HG03097 (cell line): ENCODE results near the gene RUNX1.

Experiments used
- ATAC-seq: cut with Tn5 transposase; IDR thresholded peaks from one replicate; pipeline ENCODE4 v1.9.1; 2021; ENCODE audit not compliant: unreplicated experiment, low FRiP score

Gene RUNX1

DNA sequence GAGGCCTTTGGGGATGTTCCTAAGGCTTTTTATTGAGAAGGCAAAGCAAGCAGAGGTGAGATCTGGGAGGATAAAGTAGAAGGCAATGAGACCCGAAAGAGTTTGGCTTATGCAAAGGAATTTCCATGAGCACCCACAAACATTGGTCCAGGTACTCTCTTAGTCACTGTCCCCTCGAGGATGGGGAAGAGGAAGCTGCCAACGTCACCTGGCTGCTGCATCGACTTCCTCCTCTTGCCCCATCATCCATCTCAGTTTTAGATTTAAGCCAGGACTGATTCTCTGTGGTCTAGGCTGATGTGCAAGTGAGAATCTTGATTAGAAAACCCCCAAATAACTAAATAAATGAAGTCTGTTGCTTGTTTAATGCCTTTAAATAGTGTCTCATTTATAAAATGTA, 28.7 kb downstream of the RUNX1 start:
- ATAC-seq: no peak

- no peak for ATAC-seq
These were observed 29.5 kb downstream of the RUNX1 start for GRCh38 chr21:35019631-35020032.

DNA sequence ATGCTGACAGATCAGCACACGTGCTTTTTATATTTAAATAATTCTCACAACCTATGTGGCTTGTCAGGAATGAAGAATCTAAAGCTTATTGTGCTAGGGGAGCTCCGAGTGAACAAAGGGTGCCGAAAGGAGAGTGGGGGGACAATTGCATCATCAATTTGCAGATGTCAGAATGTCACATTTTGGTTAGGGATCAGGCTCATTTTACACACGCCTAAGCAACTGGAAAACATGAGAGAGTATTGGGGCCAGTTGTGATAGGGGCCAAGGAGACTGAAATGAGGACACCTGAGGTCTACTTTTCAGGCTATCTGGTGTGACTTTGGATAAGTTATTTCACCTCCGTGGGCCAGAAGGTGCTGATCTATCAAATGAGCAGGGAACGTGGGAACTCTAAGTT, 31.8 kb downstream of the RUNX1 start:
- no peak for ATAC-seq

DNA sequence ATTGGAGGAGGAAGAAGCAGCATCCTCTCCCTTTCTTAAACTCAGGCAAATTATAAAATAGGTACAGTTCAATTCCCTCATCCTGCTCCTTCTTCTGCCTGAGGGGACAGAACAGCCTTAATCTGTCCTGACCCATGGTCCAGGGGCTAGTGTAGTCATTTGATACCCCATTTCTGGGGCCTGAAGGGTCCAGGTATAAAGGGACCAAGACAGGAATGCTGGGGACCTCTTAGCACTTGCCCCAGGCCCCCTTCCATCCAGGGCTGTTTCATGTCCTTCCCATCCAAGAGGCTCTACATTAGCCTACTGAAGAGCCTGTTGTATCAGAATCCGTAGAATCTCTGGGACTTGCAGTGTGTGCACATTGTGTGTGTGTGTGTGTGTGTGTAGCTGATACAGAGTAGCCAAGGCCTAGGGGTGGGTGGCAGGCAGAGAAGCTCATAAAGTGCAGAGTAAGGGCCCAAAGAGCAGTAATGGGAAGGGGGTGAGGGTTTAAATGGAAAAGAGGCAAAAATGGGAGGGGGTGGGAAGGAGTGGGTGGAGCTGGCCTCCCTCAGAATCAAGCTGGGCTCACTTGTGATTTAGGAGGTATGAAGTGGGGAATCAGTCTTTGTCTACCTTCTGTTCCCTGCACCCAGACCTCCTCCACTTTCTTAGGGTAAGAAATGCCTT, 32.4 kb downstream of the RUNX1 start:
- ATAC-seq: no peak

DNA sequence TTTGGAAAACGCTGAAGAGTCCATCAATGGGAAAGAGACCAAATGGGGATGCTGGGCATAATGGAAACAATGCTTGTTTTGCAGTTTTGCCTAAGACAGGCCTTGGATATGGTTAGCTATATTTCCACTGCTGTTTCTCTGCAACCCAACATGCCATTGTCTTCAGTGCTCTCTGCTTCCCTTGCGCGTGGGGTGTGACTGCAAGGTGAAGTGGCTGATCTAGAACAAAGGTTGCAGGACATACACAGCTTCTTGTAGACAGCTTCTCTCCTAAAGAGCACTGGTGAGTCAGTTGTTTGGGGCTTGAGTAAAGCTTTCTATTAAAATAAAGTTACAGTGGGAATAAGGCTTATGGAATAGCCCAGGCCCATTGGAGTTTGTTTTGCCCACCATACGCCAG, 33.0 kb downstream of the RUNX1 start:
- ATAC-seq: no peak

- no peak for ATAC-seq
These were observed 33.6 kb downstream of the RUNX1 start for GRCh38 chr21:35015435-35016024.

DNA sequence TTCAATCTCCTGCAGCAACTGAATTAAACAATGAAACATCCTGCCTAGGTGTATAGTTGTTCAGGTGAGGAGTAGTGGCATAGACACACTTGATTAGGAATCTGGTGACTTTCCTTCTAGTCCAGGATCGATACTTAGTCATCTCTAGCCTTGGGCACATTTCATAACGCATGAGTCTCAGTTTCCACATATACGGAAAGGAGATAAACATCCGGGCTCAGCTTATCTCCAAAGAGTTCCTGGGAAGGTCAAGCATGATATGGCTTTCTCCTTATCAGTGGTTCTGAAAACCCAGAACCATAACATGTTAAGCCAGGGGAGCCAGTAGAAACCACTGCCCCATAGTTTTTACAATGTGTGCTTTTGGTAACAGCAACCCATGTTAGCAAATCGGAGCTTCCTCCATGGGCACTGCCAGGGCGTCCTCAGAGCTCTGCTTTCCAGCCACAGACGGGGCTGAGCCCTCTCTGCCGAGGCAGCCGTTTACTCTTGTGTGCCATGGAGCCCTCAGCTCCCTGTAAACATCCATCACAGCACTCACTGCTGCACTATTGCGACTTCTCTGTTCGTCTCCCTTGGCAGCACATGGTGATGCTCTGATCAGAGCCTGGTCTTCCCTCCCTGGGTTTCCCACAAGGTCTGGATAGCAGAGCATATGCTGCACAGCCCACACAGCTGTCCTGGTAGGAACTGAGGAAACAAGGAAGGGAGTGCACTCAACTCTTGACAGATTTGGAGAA, 34.6 kb downstream of the RUNX1 start:
- no peak for ATAC-seq

DNA sequence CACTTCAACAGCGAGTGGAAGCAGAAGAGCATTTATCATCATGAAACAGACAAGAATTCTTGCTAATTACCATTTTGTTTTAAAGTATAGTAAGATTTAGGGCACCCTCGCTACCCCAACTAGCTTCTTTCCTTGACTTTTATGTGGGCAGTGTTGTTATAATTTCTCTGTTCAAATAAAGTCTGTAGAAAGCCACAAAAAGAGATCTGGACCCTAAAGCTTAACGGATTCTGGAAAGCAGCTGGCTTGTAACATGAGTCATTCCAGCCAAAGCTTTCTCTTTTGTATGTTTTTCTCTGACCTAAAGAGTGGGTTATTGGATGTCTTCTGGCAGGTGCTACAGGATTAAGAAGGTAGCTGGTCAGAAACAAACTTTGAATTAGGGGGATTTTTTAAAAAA, 37.4 kb downstream of the RUNX1 start:
- no peak for ATAC-seq

DNA sequence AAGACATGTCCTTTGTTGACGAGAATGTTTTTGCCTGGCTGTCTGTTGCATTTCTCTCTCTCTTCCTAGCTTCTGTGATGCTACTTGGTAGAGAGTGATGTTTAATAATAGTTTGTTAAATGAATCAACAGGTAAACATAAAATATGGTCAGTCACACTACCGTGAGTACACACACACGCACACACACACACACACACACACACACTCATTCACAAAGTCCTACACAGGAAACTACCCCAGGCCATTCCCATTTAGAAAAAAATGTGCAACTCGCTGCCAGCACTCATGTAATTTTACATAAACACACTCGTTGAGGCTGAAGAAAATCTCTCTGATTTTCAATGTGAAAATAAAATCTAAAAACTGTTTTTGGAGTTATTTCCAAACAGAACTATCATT, 38.7 kb downstream of the RUNX1 start:
- ATAC-seq: no peak

- ATAC-seq: no peak
These were observed 41.8 kb downstream of the RUNX1 start for GRCh38 chr21:35007348-35007747.

DNA sequence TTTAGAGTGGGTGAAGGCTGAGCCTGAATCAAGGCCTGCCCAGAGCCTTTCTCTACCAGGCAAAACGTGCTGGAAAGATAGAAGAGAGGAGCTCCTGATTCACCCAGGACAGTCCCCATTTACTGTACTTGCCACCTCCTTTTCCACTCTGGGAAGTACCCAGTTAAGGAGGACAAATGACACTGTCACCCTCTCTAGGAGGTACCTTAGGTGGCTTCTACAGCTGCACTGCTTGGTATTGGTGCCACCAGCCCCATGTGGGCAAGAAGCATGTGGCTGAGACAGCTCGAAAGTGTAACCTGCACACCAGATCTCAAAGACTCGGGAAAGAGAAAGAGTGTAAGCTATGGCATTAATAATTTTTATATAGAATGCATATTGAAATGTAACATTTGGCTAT, 42.3 kb downstream of the RUNX1 start:
- no peak for ATAC-seq

- no peak for ATAC-seq
These were observed 42.9 kb downstream of the RUNX1 start for GRCh38 chr21:35006248-35006647.

- no peak for ATAC-seq
These were observed 43.4 kb downstream of the RUNX1 start for GRCh38 chr21:35005560-35006224.

- ATAC-seq: no peak
These were observed 44.0 kb downstream of the RUNX1 start for GRCh38 chr21:35005077-35005476.

DNA sequence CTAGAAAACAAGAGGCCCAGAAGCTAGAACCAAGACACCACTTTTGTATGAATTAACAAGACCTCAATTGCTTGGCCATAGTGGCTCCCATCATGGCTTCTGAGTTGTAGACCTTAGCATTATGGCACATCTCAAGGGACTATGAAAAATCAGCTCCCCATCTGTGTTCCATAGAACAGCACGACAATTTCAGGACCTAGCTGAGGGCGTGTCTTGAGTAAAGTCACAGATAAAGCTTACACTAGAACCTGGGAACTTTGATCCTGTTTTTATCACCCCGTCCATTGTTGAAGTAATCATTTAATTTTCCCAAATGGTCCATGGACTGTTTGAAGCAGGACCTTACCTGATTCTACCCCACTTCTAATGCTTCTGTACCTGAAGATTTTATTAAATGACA, 44.8 kb downstream of the RUNX1 start:
- no peak for ATAC-seq

DNA sequence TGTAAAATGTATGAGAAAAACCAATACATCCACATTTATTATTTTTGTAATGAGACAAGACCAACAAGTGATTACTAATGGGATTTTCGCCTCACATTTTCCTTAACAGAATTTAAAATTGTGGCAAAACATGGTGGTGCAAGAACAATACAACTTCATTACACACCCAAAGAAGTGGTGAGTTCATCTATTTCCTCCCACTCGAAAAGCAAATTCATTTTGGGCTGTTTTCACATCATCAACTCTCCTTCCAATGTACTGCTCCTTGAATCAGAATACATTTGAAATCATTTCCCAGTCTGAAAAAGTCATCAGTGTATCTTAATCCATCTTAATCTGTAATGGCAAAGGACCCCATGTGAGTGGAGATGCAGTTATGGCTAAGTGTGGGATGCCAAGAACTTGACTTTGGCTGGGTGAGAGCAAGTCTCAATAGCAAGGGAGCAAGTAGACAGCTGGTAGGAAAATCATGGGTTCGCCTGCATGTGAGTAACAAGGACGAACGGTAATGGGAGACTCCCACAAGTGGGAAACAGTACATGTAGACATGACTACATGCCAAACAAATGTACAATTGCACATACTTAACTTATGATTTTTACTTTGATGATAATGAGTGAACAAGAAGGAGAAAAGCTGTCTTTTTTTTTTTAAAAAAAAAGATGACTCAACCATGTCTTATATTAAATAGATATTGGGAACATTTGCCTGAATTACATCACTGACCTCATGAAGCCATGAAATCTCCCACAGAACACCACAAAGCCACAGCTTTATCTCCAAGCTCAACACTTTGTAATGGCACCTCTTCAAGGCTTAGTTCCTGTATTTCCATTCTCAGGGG, 46.0 kb downstream of the RUNX1 start:
- no peak for ATAC-seq

- ATAC-seq: no peak
These were observed 49.6 kb downstream of the RUNX1 start for GRCh38 chr21:34999397-34999941.

- ATAC-seq: no peak
These were observed 50.9 kb downstream of the RUNX1 start for GRCh38 chr21:34998176-34998575.

- no peak for ATAC-seq
These were observed 51.8 kb downstream of the RUNX1 start for GRCh38 chr21:34997294-34997693.
